IMR-90 (cell line): ENCODE data around the gene CXADR. TPM values are rescaled to one million over a fixed set of nuclear protein-coding genes. Genes with fewer than 3 reads are reported as not detected.

Source experiments
- ATAC-seq: fragments of 200-7000 bp; cut with Tn5 transposase; 2 replicates; pipeline ENCODE4 v1.9.1; 2020; ENCODE audit warnings: low read depth, mild to moderate bottlenecking, moderate library complexity
- BruUV-seq: library from RNA; stranded (reverse); fragments of 400-500 nt; replicated peaks from 2 replicates; lab custom pipeline; 2021; lab: Mats Ljungman, UMichigan
- CTCF ChIA-PET: fragments of 300-600 bp; formaldehyde crosslinking; extraction: SDS; loops from one replicate; lab custom pipeline; 2021; ENCODE audit warnings: antibody characterized with exemption; lab: Yijun Ruan, JAX
- POLR2A ChIA-PET: fragments of 300-600 bp; sonication (Branson Sonifier 250); formaldehyde crosslinking; loops from one replicate; lab custom pipeline; 2022; ENCODE audit warnings: antibody characterized with exemption; ENCODE audit not compliant: unreplicated experiment; lab: Charles Lee
- DNase-seq: peaks from one replicate; pipeline ENCODE4 v3.0.0; 2013
- H2AFZ ChIP-seq: replicated peaks from 2 replicates; pipeline ENCODE3; 2013; ENCODE audit warnings: low read length, mild to moderate bottlenecking; ENCODE audit not compliant: poor library complexity
- H2AK5ac ChIP-seq: 2 replicates; pipeline ENCODE4 v1.6.1; 2013; ENCODE audit warnings: low read depth, low read length, inconsistent platforms
- H2AK9ac ChIP-seq: replicated peaks from 2 replicates; pipeline ENCODE3; 2013; ENCODE audit warnings: mild to moderate bottlenecking, low read depth, low read length, moderate library complexity; ENCODE audit not compliant: poor library complexity
- H2BK120ac ChIP-seq: 2 replicates; pipeline ENCODE4 v1.6.1; 2013; ENCODE audit warnings: low read depth, low read length, inconsistent platforms
- H2BK15ac ChIP-seq: 3 replicates; pipeline ENCODE4 v1.6.1; 2013; ENCODE audit warnings: low read depth, low read length, inconsistent platforms
- H2BK20ac ChIP-seq: 2 replicates; pipeline ENCODE4 v1.6.1; 2013; ENCODE audit warnings: low read depth, mild to moderate bottlenecking, inconsistent platforms, low read length, moderate library complexity
- H2BK5ac ChIP-seq: 2 replicates; pipeline ENCODE4 v1.6.1; 2013; ENCODE audit warnings: mild to moderate bottlenecking, low read depth, low read length, inconsistent platforms; ENCODE audit not compliant: poor library complexity, severe bottlenecking
- H3K14ac ChIP-seq: replicated peaks from 2 replicates; pipeline ENCODE4 v1.6.1; 2013; ENCODE audit warnings: low read depth, low read length, inconsistent platforms
- H3K18ac ChIP-seq: 2 replicates; pipeline ENCODE4 v1.6.1; 2013; ENCODE audit warnings: low read depth, low read length, control low read depth
- H3K23ac ChIP-seq: 2 replicates; pipeline ENCODE4 v1.6.1; 2013; ENCODE audit warnings: low read depth, low read length, inconsistent platforms
- H3K27ac ChIP-seq: 2 replicates; pipeline ENCODE4 v1.5.1; 2013; ENCODE audit warnings: mild to moderate bottlenecking, control low read depth, low read length; ENCODE audit not compliant: insufficient read depth
- H3K27me3 ChIP-seq: 2 replicates; pipeline ENCODE4 v1.6.1; 2013; ENCODE audit warnings: low read length; ENCODE audit not compliant: control insufficient read depth, insufficient read depth
- H3K36me3 ChIP-seq: 2 replicates; pipeline ENCODE4 v1.6.1; 2013; ENCODE audit warnings: low read length, mixed read lengths; ENCODE audit not compliant: control insufficient read depth, insufficient read depth
- H3K4ac ChIP-seq: 2 replicates; pipeline ENCODE4 v1.6.1; 2013; ENCODE audit warnings: low read depth, low read length, inconsistent platforms
- H3K4me1 ChIP-seq: 2 replicates; pipeline ENCODE4 v1.6.1; 2013; ENCODE audit warnings: low read length, mixed read lengths; ENCODE audit not compliant: control insufficient read depth, insufficient read depth
- H3K4me2 ChIP-seq: 2 replicates; pipeline ENCODE4 v1.6.1; 2013; ENCODE audit warnings: low read depth, mild to moderate bottlenecking, control low read depth, low read length, moderate library complexity
- H3K4me3 ChIP-seq: 2 replicates; pipeline ENCODE4 v1.5.1; 2013; ENCODE audit warnings: low read depth, mild to moderate bottlenecking, control low read depth, low read length, moderate library complexity; ENCODE audit not compliant: insufficient read depth
- H3K56ac ChIP-seq: 2 replicates; pipeline ENCODE4 v1.6.1; 2013; ENCODE audit warnings: low read length, inconsistent platforms; ENCODE audit not compliant: insufficient read depth; ENCODE audit errors: extremely low read depth
- H3K79me1 ChIP-seq, 2 experiments: 2 replicates each; pipeline ENCODE4 v1.6.1; 2013; ENCODE audit warnings: low read length in 2 of 2, inconsistent platforms in 1 of 2, low read depth in 1 of 2
- H3K9ac ChIP-seq: 2 replicates; pipeline ENCODE4 v1.6.1; 2013; ENCODE audit warnings: low read depth, low read length, control low read depth
- H3K9me1 ChIP-seq: 2 replicates; pipeline ENCODE4 v1.6.1; 2013; ENCODE audit warnings: low read length, inconsistent platforms; ENCODE audit not compliant: insufficient read depth
- H3K9me3 ChIP-seq: 2 replicates; pipeline ENCODE4 v1.6.1; 2013; ENCODE audit warnings: low read length; ENCODE audit not compliant: control insufficient read depth, insufficient read depth
- H4K20me1 ChIP-seq: 2 replicates; pipeline ENCODE4 v1.6.1; 2013; ENCODE audit warnings: low read length, inconsistent platforms; ENCODE audit not compliant: insufficient read depth
- H4K5ac ChIP-seq: 2 replicates; pipeline ENCODE4 v1.6.1; 2013; ENCODE audit warnings: mild to moderate bottlenecking, low read depth, low read length, control low read depth
- H4K8ac ChIP-seq, 2 experiments: 2 replicates each; pipeline ENCODE4 v1.6.1; 2013; ENCODE audit warnings: low read depth in 2 of 2, low read length in 2 of 2, control low read depth in 1 of 2, inconsistent platforms in 1 of 2
- H4K91ac ChIP-seq: 2 replicates; pipeline ENCODE4 v1.6.1; 2013; ENCODE audit warnings: low read depth, low read length, inconsistent platforms; ENCODE audit not compliant: insufficient read depth
- BHLHE40 ChIP-seq: fragments of 150-350 bp; IDR thresholded peaks from 2 replicates; pipeline ENCODE4 v1.6.1; 2016; ENCODE audit warnings: mild to moderate bottlenecking, low read depth, low read length
- CTCF ChIP-seq: conservative IDR thresholded peaks from 2 replicates; pipeline ENCODE4 v1.5.1; 2012; ENCODE audit warnings: mild to moderate bottlenecking, low read depth, low read length, improper control_type of control experiment
- FOS ChIP-seq: fragments of 150-350 bp; IDR thresholded peaks from 2 replicates; pipeline ENCODE4 v1.6.1; 2016; ENCODE audit warnings: low read depth, low read length
- MAFK ChIP-seq: IDR thresholded peaks from 2 replicates; pipeline ENCODE4 v1.6.1; 2012; ENCODE audit warnings: low read depth, low read length, improper control_type of control experiment
- MAZ ChIP-seq: IDR thresholded peaks from 2 replicates; pipeline ENCODE4 v1.6.1; 2012; ENCODE audit warnings: low read depth, mild to moderate bottlenecking, low read length, improper control_type of control experiment, moderate library complexity, borderline replicate concordance
- MXI1 ChIP-seq: IDR thresholded peaks from 2 replicates; pipeline ENCODE4 v1.6.1; 2012; ENCODE audit warnings: low read depth, mild to moderate bottlenecking, low read length, moderate library complexity, borderline replicate concordance
- NFE2L2 ChIP-seq: fragments of 150-350 bp; IDR thresholded peaks from 2 replicates; pipeline ENCODE4 v1.6.1; 2016; ENCODE audit warnings: low read depth, mild to moderate bottlenecking, low read length
- POLR2A ChIP-seq: IDR thresholded peaks from 2 replicates; pipeline ENCODE4 v1.6.1; 2012; ENCODE audit warnings: mild to moderate bottlenecking, low read depth, low read length
- RAD21 ChIP-seq: IDR thresholded peaks from 2 replicates; pipeline ENCODE4 v1.6.1; 2012; ENCODE audit warnings: low read length, improper control_type of control experiment
- RCOR1 ChIP-seq: IDR thresholded peaks from 2 replicates; pipeline ENCODE4 v1.6.1; 2012; ENCODE audit warnings: mild to moderate bottlenecking, low read length, improper control_type of control experiment; ENCODE audit not compliant: insufficient replicate concordance
- RFX5 ChIP-seq: IDR thresholded peaks from 2 replicates; pipeline ENCODE4 v1.8.0; 2012; ENCODE audit warnings: low read depth, mild to moderate bottlenecking, low read length, moderate library complexity
- SMC3 ChIP-seq: fragments of 150-350 bp; IDR thresholded peaks from 2 replicates; pipeline ENCODE4 v1.6.1; 2016; ENCODE audit warnings: low read depth, mild to moderate bottlenecking, antibody characterized with exemption, low read length, moderate library complexity
- USF2 ChIP-seq: fragments of 150-350 bp; IDR thresholded peaks from 2 replicates; pipeline ENCODE4 v1.6.1; 2017; ENCODE audit warnings: mild to moderate bottlenecking, antibody characterized with exemption, low read length, low read depth
- WGBS, 2 experiments: methylation state at CpG; one replicate each; pipeline versions ENCODE4 v1.1.5 to v1.1.7; 2013; ENCODE audit warnings: missing lambda C conversion rate in 2 of 2; ENCODE audit not compliant: insufficient read length in 1 of 2; ENCODE audit errors: extremely low coverage in 2 of 2; 5-methylcytosine and 5-hydroxymethylcytosine counted together
- dilution Hi-C: fragments of 300-500 bp; cut with HindIII; formaldehyde crosslinking; loops from one replicate; pipeline ENCODE4 v1.14.3; 2018; ENCODE audit warnings: low sequenced_read_pairs; ENCODE audit not compliant: unreplicated experiment
- in situ Hi-C: fragments of 300-500 bp; cut with MboI; formaldehyde crosslinking; loops from 3 replicates; pipeline ENCODE4 v1.14.3; 2019; ENCODE audit warnings: low sequenced_read_pairs, inconsistent platforms, mixed read lengths
- intact Hi-C: fragments of 100-400 bp; cut with micrococcal nuclease; formaldehyde crosslinking; loops from 2 replicates; pipeline ENCODE4 v1.10.0; 2022
- polyA plus RNA-seq, 3 experiments: library from polyadenylated mRNA; depleted of rRNA; stranded (reverse); fragments of >200 nt; gene quantifications; 2 replicates each; pipeline ENCODE4 v1.2.3, GENCODE V29; 2012; ENCODE audit warnings: low replicate concordance in 1 of 3
- total RNA-seq: library from RNA; depleted of rRNA; stranded (reverse); fragments of >200 nt; gene quantifications from 2 replicates; pipeline ENCODE4 v1.2.3, GENCODE V29; 2012
- TF ChIP-seq, protein P1 (sequence below): fragments of 150-350 bp; IDR thresholded peaks from 2 replicates; pipeline ENCODE4 v1.6.1; 2016; ENCODE audit warnings: low read depth, mild to moderate bottlenecking, low read length, moderate library complexity, borderline replicate concordance

The CXADR gene
- total and polyA plus RNA-seq, 2 of the 4 experiments (the other 2 are of a cell fraction) = 0.21 to 1.1 TPM

DNA sequence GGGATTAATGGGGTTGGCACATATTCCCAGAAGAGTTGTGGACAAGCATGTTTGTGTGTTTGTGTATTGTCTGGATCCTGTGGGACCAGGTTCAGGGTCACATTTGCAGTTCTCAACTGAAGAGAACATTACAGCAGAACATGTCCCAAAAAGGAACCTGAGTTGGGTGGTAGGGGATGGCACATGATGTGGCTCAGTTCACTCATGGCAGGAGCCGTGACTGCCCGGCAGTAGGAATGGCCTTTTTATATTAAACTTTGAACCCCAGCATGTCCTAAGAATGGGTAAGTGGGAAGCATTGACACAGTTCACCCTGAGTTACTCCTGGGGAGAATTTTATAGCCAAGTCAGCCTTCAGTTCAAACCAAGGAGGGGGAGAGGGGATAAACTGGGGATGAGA, 41.3 kb downstream of the CXADR start:
- dilution Hi-C loops = no loop called here
- in situ Hi-C loops = no loop called here
- no peak overlapping the region for H2AK9ac ChIP-seq

More for the DNA sequence above, 41.3 kb downstream of the CXADR start:
- ATAC-seq (no peak), DNase-seq (no peak)
- Histone ChIP-seq H3K14ac (no peak overlapping the region), H2AK5ac (no peak overlapping the region), H3K9me1 (no peaks in the 10 kb centered on the region), H2AFZ (no peak overlapping the region), H2BK20ac (no peak overlapping the region), H2BK5ac (no peak overlapping the region), H3K79me1 (no peaks in the 10 kb centered on the region), H3K27ac (no peak overlapping the region), H3K4ac (no peak overlapping the region), H3K27me3 (no peaks in the 10 kb centered on the region), H3K18ac (no peak overlapping the region), H3K4me2 (no peak overlapping the region), H4K91ac (no peak overlapping the region), H3K36me3 (no peaks in the 10 kb centered on the region), H4K5ac (no peak overlapping the region), H3K4me3 (no peak overlapping the region), H3K4me1 (no peaks in the 10 kb centered on the region), H3K56ac (no peak overlapping the region), H4K8ac (no peak overlapping the region), H3K9me3 (no peaks in the 10 kb centered on the region), H4K20me1 (no peaks in the 10 kb centered on the region), H2BK15ac (no peak overlapping the region), H2BK120ac (no peak overlapping the region), H3K23ac (no peak overlapping the region), H3K9ac (no peak overlapping the region)
- POLR2A ChIA-PET = no interaction called here
- no peak for TF ChIP-seq SMC3
- no peak for TF ChIP-seq MXI1
- TF ChIP-seq, protein P1, sequence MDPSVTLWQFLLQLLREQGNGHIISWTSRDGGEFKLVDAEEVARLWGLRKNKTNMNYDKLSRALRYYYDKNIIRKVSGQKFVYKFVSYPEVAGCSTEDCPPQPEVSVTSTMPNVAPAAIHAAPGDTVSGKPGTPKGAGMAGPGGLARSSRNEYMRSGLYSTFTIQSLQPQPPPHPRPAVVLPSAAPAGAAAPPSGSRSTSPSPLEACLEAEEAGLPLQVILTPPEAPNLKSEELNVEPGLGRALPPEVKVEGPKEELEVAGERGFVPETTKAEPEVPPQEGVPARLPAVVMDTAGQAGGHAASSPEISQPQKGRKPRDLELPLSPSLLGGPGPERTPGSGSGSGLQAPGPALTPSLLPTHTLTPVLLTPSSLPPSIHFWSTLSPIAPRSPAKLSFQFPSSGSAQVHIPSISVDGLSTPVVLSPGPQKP = no peak
- TF ChIP-seq RFX5 = no peak
- no peak for TF ChIP-seq CTCF
- TF ChIP-seq USF2 = no peak
- no peak for TF ChIP-seq RCOR1
- no peak for TF ChIP-seq FOS
- no peak for TF ChIP-seq BHLHE40
- TF ChIP-seq MAFK = no peak
- TF ChIP-seq POLR2A = no peak
- TF ChIP-seq RAD21 = no peak
- no peak for TF ChIP-seq MAZ
- TF ChIP-seq NFE2L2 = no peak
- CTCF ChIA-PET = interaction anchor here (0.8 to 1.7 kb wide), 6 partner anchors 9 to 241 kb away, joined by 3 to 26 read pairs (median 4); no protein-coding TSS in a partner anchor
- intact Hi-C loops = loop anchor here (1.0 kb wide), 1 partner anchor 167 kb away; no protein-coding TSS in a partner anchor
- WGBS, 2 experiments = no CpG with 5 or more reads among the region's 2 CpGs
- BruUV-seq = no TSS peak
